ENCODE data around the gene SRC.

- TF ChIP-seq POLR2A (IDR thresholded peaks at IDR 0.05) (no peak), POLR2AphosphoS5 (IDR thresholded peaks at IDR 0.05) (no peak)
- TF ChIP-seq, protein P1, sequence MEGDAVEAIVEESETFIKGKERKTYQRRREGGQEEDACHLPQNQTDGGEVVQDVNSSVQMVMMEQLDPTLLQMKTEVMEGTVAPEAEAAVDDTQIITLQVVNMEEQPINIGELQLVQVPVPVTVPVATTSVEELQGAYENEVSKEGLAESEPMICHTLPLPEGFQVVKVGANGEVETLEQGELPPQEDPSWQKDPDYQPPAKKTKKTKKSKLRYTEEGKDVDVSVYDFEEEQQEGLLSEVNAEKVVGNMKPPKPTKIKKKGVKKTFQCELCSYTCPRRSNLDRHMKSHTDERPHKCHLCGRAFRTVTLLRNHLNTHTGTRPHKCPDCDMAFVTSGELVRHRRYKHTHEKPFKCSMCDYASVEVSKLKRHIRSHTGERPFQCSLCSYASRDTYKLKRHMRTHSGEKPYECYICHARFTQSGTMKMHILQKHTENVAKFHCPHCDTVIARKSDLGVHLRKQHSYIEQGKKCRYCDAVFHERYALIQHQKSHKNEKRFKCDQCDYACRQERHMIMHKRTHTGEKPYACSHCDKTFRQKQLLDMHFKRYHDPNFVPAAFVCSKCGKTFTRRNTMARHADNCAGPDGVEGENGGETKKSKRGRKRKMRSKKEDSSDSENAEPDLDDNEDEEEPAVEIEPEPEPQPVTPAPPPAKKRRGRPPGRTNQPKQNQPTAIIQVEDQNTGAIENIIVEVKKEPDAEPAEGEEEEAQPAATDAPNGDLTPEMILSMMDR (IDR thresholded peaks at IDR 0.05 in 8 of 11, conservative IDR thresholded peaks at IDR 0.05 in 3 of 11): no peak
These were observed 19.0 kb downstream of the SRC start for GRCh38 chr20:37364927-37365272.
